Stimulated activated CD4-positive, alpha-beta T cell treated with anti-CD3 and anti-CD28 coated beads, Interleukin-2, amount 100 ng/mL, for 4 hours (primary cell): ENCODE results near the gene PXDN.
"Not testable (repeated sequence)": the region's sequence is repeated elsewhere in the genome, so short reads cannot be mapped to it uniquely, and the experiment has no call there.

Source experiments
- DNase-seq: peaks from one replicate; pipeline ENCODE4 v3.0.0-alpha.2; 2020; ENCODE audit warnings: low read depth

The PXDN gene

GRCh38 chr2:1685078-1685956 lies 59.0 kb downstream of the PXDN start:
- DNase-seq = no peak

- no peak for DNase-seq
These were observed 61.0 kb downstream of the PXDN start for GRCh38 chr2:1683297-1683696.

DNA sequence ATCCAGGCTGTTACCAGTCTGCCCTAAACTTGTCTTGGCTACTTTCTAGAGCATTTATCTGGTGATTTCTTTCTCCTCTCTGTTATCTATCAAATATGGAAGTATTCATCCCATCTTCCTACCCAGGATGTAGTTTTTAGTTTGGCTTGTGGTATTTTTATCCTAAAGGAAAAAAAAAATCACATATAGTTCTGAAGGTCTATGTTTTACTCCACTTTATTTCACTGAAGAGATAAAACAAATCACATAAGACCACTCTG lies 62.2 kb downstream of the PXDN start:
- no peak for DNase-seq

DNA sequence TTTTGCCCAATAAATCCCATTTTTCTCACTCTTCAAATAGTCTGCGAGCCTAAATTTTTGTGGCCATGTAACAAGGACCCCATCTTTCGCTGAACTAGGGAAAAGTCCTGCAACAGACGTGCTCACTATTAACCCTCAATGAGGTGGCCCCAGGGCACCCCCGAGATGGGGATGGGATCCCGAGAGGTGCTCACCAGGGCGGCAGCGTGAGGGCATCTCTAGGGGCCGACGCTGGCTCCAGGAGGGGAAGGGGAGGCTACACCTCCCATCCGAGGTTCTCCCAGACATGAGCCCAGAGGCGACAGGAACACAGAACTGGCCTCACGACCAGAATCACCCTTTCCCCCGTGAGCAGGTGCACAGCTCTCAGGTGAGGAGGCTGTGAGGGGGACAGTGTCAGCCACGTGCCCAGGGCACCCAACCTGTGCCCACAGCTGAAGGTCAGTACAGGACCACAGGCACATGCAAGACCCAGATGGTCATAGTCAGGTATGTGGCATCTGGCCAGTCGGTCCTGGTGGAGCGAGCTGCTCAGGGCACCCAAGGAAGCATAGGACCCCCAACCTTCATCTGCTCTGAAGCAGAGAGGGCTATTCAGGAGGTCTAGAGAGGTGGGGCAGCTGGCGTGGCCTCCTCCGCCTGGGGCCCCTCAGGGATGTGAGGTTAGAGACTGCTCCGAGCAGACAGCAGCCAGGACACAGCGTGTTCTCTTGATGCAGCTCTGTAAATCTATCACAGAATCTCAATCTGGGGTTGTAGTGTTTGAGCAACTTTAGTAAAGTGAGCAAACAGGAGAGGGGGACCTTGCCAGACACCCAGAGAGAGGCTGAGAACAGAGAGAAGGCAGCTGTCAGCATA lies 62.8 kb downstream of the PXDN start:
- no peak for DNase-seq

DNA sequence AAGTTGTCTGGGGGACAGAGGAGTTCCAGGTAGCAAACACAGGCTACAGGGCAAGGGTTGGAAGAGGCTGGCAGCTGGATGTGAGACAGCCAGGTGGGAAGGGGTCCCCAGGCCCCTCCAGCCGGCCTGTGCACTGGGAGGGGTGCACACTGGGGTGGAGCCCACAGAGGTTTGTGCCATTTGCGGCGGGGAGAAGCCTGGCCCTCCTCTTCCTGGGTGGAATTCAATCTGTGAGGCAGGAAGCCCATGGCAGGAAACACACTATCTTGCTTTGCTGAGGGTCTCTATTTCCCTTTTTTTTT lies 63.3 kb downstream of the PXDN start:
- no peak for DNase-seq

DNA sequence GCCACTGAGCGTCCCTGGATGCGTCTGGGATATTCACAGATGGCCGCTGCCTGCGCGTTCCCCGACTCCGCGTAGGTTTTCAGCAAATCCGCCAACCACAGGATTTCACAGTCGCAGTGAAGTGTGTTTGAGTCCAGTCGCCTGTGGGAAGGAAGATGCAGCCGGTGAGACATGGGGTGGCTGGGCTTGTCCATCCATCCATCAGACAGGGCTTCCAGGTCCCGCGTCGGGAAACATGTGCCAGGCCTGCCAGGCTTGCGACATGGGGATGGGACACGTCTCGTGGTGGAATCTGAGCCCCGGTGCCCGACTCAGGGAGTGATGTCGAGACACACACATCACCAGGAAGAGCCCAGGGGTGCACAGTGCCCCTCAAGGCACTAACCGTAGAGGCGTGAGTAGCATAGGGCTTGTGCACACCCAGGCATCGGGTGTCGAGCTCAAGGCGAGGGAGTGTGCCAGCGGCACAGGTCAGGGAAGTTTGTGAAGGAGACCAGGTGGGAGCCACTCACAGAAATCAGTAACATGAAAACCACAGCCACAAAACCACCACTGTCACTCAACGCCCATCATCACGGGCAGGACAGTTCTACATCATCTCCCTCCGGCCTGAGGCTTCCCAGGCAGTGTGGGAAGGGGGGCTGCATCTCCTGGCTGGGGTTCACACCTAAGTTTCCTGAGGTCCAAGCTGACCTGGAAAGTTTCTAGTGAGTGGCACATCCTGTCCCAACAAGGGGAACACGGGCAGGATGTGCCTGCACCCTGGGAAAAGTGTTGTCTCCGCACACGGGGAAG lies 63.9 kb downstream of the PXDN start:
- DNase-seq = no peak

DNA sequence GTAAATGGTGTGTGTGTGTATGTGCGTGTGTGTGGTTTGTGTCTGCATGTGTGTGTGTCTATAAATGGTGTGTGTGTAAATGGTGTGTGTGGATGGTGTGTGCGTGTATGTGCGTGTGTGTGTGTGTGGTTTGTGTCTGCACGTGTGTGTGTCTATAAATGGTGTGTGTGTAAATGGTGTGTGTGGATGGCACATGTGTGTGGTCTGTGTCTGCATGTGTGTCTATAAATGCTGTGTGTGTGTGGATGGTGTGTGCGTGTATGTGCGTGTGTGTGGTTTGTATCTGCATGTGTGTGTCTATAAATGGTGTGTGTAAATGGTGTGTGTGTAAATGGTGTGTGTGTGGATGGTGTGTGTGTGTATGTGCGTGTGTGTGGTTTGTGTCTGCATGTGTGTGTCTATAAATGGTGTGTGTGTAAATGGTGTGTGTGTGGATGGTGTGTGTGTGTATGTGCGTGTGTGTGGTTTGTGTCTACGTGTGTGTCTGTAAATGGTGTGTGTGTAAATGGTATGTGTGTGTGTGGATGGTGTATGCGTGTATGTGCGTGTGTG lies 64.8 kb downstream of the PXDN start:
- DNase-seq = not testable (repeated sequence)

DNA sequence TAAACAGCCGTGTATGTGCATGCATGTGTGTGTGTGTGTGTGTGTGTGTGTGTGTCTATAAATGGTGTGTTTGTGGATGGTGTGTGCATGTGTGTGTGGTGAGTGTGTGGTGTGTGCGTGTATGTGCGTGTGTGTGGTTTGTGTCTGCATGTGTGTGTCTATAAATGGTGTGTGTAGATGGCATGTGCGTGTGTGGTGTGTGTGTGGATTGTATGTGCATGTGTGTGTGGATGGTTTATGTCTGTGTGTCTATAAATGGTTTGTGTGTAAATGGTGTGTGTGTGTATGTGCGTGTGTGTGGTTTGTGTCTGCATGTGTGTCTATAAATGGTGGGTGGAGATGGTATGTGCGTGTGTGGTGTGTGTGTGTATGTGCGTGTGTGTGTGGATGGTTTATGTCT lies 65.2 kb downstream of the PXDN start:
- DNase-seq = not testable (repeated sequence)

- DNase-seq = no peak
These were observed 65.7 kb downstream of the PXDN start for GRCh38 chr2:1678609-1679008.

DNA sequence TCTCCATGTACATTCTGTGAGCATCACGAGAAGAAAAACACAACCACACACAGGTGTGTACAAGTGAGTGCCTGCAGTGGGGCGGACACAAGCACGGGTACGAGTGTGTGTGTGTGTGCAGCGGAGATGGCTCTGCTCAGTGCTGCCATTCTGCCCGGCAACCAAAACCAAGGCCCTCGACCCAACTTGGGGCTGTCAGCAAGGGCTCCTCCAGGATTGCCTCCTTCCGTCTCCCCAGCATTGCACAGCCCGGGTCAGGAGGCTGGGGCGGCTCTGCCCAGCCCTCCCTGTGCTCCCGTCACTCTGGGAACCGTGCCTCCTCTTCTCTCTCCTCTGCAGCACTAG lies 66.5 kb downstream of the PXDN start:
- DNase-seq = no peak

GRCh38 chr2:1676913-1677820 lies 67.1 kb downstream of the PXDN start:
- DNase-seq = no peak

DNA sequence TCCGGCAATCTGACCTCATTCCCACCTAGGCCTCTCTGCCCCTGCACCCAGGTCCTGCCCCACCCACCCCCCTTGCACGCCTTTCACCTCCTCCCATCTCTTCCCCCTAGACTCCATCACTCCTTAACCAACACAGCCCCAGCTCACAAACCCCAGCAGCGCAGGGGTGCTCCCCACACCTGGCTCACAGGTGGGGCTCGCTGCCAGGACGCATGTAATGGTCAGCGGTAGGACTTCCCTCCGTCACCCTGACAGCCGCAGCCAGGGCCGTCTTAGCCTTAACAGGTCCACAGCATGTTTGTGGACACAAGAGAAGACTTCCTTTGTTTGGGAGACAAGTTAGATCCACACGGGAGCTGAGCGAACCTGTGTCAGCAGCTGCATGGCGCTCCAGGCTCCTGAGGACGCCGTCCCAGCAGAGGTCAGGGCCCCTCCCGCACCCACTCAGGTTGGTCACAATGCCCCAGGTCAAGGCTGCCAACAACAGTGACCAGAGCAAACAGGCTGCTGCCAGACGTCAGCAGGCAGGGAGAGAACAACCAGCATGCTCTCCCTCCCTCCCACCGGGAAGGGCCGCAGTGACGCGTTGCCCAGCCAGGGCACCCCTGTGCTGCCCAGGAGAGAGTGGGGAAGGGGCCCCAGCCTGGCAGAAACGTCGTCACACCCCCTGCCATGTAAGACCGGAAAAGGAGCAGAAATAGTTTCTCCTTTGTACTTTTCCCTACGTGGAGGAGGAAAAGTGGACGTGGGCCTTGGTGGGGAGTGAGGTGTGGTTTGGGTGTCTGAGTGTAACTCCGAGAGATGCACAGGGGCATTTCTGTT lies 68.0 kb downstream of the PXDN start:
- no peak for DNase-seq

GRCh38 chr2:1675633-1676032 lies 68.7 kb downstream of the PXDN start:
- no peak for DNase-seq

- no peak for DNase-seq
These were observed 69.4 kb downstream of the PXDN start for GRCh38 chr2:1674766-1675397.

- DNase-seq = no peak
These were observed 70.0 kb downstream of the PXDN start for GRCh38 chr2:1674276-1674675.

GRCh38 chr2:1673160-1673944 lies 71.0 kb downstream of the PXDN start:
- DNase-seq = no peak

DNA sequence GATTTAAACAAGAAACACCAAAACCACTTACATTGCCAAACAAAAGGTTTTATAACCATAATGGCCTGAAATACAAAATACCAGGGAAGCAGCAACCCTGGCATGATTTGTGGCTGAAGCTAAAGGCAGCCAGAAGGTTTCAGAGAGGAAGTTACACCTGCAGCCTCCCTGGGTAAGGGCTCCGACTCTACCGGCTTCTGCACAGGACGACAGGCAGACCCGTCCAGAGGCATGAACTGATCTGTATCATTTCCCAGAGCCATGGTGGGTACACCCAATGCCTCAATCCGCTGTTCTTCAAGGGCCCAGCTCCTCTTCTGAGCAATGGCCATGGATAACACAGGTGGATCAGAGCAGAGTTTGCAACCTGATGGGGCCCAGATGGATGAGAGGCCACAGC lies 71.6 kb downstream of the PXDN start:
- DNase-seq = no peak

- DNase-seq = no peak
These were observed 72.4 kb downstream of the PXDN start for GRCh38 chr2:1671916-1672315.

DNA sequence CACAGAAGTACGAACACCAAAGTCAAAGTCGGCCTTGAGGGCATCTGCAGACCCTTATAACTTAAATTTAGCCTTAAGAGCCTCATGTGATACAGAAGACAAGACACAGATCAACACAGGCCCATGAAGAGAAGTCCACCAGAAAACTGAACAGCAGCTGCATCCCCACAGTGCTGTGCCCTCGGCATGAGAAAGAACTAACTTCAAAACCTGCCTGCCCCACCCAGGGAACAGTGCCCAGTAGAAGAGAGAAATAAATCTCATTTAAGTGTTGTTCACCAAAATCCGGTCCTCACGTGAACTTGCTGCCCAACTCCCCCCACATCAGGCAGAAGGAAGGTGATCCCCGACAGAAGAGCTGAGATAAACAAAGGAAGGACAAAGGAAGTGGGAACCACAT lies 73.7 kb downstream of the PXDN start:
- no peak for DNase-seq
